GM12873 (cell line): Measurements from ENCODE around the gene SAMD14.

Source experiments
- CTCF ChIP-seq: IDR thresholded peaks from 2 replicates; pipeline ENCODE4 v1.5.1; 2012; ENCODE audit warnings: low read depth, mild to moderate bottlenecking, moderate library complexity, low read length, control low read depth; ENCODE audit not compliant: insufficient read depth; ENCODE audit errors: missing control alignments

The SAMD14 gene

GRCh38 chr17:50144845-50145531, 15.0 kb upstream of the SAMD14 start:
- no peak for TF ChIP-seq CTCF

- TF ChIP-seq CTCF: no peak
These were observed 14.4 kb upstream of the SAMD14 start for GRCh38 chr17:50144355-50144754.

GRCh38 chr17:50143461-50144176, 13.7 kb upstream of the SAMD14 start:
- no peak for TF ChIP-seq CTCF

GRCh38 chr17:50141745-50142110, 11.8 kb upstream of the SAMD14 start:
- no peak for TF ChIP-seq CTCF

GRCh38 chr17:50141026-50141744, 11.2 kb upstream of the SAMD14 start:
- TF ChIP-seq CTCF: no peak

GRCh38 chr17:50139950-50140885, 10.3 kb upstream of the SAMD14 start:
- peak; percentile 98 for TF ChIP-seq CTCF
